Kidney epithelial cell (primary cell): ENCODE data around the gene STK16. TPM values are rescaled to one million over a fixed set of nuclear protein-coding genes. Genes with fewer than 3 reads are reported as not detected.
"Not testable (repeated sequence)": the region's sequence is repeated elsewhere in the genome, so short reads cannot be mapped to it uniquely, and the experiment has no call there.

Experiments used
- DNase-seq: peaks from one replicate; pipeline ENCODE4 v3.0.0-alpha.2; 2010; ENCODE audit warnings: low read depth
- H3K27me3 ChIP-seq: 2 replicates; pipeline ENCODE4 v1.6.0; 2011; ENCODE audit warnings: low read length; ENCODE audit not compliant: control insufficient read depth, insufficient read depth
- H3K36me3 ChIP-seq: 2 replicates; pipeline ENCODE4 v1.5.1; 2011; ENCODE audit warnings: low read length; ENCODE audit not compliant: control insufficient read depth, insufficient read depth
- H3K4me3 ChIP-seq: 2 replicates; pipeline ENCODE4 v1.5.1; 2011; ENCODE audit warnings: low read depth, mild to moderate bottlenecking, control low read depth, low read length
- total RNA-seq: library from RNA; depleted of rRNA; stranded (reverse); fragments of >200 nt; gene quantifications from 2 replicates; pipeline ENCODE4 v1.2.3, GENCODE V29; 2015
- TF ChIP-seq, protein P1 (sequence below): IDR thresholded peaks from 2 replicates; pipeline ENCODE4 v1.5.1; 2011; ENCODE audit warnings: mild to moderate bottlenecking, moderate library complexity, low read length, control low read depth, inconsistent platforms; ENCODE audit not compliant: insufficient read depth, poor library complexity, severe bottlenecking

STK16 gene, protein sequence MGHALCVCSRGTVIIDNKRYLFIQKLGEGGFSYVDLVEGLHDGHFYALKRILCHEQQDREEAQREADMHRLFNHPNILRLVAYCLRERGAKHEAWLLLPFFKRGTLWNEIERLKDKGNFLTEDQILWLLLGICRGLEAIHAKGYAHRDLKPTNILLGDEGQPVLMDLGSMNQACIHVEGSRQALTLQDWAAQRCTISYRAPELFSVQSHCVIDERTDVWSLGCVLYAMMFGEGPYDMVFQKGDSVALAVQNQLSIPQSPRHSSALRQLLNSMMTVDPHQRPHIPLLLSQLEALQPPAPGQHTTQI
- 17.7 and 30.0 TPM in 2 replicates for total RNA-seq

DNA sequence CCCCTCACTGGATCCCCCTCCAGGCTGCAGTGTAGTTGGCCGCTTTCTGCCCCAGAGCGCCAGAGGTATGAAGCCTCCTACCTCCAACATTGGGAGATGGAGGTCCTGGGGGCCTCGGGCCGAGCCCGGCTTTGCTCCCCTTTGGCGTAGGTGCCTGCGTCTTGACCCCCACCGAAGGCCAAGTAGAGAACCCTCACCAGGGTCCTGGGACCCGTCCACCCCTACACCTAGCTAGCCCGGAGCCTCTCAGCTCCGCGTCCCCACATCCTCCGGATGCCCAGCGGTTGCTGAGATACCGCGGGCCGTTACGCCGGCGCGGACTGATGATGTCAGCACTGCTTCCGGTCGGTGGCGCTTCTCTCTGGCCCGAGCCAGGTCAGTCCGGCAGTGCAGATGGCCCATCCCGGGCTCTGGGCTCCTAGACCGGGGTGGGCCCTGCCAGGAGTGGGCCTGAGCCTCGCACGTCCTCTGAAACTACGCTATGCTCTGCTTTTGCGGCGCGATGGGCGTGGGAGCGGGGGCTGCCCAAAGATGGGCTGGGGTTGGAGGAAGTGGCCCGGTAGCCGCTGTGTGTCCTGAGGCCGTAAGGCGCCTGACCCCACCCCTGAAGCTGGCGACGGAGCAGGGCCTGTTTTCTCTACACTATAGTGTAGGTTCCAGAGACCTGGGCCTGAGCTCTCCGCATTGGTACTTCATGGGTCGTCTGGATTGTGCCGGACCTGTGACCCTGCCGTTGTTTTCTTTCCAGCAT is at the start of gene STK16, which contains the start of gene GLB1L:
TSS of gene STK16 (plus strand) at position 332 of the 751 bp plus-strand sequence. CDS start 521 bp downstream, outside the sequence.
TSS of gene GLB1L (minus strand) at position 297 of the 751 bp plus-strand sequence. CDS start 1,871 bp downstream, outside the sequence.
- peak; percentile 69 for DNase-seq
- Histone ChIP-seq H3K4me3 (peak within 1 kb of the TSS; percentile 84), H3K27me3 (no peaks in the 10 kb centered on the region), H3K36me3 (no peaks in the 10 kb centered on the region)
- TF ChIP-seq, protein P1, sequence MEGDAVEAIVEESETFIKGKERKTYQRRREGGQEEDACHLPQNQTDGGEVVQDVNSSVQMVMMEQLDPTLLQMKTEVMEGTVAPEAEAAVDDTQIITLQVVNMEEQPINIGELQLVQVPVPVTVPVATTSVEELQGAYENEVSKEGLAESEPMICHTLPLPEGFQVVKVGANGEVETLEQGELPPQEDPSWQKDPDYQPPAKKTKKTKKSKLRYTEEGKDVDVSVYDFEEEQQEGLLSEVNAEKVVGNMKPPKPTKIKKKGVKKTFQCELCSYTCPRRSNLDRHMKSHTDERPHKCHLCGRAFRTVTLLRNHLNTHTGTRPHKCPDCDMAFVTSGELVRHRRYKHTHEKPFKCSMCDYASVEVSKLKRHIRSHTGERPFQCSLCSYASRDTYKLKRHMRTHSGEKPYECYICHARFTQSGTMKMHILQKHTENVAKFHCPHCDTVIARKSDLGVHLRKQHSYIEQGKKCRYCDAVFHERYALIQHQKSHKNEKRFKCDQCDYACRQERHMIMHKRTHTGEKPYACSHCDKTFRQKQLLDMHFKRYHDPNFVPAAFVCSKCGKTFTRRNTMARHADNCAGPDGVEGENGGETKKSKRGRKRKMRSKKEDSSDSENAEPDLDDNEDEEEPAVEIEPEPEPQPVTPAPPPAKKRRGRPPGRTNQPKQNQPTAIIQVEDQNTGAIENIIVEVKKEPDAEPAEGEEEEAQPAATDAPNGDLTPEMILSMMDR, result no peak

DNA sequence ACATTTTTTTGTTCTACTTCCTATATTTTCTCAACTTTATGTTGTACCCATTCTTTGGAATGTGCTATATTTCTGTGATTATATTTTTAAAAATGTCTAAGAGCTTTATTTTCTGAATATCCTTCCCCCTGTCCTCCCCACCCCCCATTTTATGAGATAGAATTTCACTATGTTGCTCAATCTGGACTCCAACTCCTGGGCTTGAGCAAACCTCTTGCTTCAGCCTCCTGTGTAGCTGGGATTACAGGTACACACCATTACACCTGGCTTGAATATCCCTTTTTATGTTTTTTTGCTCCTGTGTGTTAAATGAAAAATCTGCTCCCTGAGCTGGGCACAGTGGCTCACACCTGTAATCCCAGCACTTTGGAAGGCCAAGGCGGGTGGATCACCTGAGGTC is 47.9 kb upstream of the STK16 start:
- TF ChIP-seq, protein P1, result no peak
- no peaks in the 10 kb centered on the region for H3K36me3 ChIP-seq
- H3K27me3 ChIP-seq, result no peaks in the 10 kb centered on the region
- H3K4me3 ChIP-seq, result no peak overlapping the region
- DNase-seq, result no peak

DNA sequence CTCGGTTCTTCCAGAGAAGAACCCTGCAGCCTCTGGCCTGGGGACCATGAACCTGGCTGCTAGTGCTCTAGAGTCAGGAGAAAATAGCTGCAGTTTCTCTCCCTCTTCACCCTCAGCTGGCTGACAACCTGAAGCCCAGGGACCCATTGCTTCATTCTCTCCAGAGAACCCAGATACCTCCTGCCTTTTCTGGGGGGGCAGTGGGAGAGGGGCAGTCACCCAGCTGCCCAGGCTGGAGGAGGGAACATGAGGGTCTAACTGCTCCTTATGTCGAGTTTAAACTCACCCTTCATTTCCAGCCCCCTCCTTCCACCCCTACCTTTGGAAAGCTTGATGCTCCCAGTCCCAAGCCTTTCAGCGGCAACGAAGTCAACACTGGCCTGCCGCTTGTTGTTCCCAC is 46.3 kb upstream of the STK16 start:
- no peak for DNase-seq
- H3K36me3 ChIP-seq, result no peaks in the 10 kb centered on the region
- H3K27me3 ChIP-seq, result no peaks in the 10 kb centered on the region
- TF ChIP-seq, protein P1, result no peak
- H3K4me3 ChIP-seq, result no peak overlapping the region

DNA sequence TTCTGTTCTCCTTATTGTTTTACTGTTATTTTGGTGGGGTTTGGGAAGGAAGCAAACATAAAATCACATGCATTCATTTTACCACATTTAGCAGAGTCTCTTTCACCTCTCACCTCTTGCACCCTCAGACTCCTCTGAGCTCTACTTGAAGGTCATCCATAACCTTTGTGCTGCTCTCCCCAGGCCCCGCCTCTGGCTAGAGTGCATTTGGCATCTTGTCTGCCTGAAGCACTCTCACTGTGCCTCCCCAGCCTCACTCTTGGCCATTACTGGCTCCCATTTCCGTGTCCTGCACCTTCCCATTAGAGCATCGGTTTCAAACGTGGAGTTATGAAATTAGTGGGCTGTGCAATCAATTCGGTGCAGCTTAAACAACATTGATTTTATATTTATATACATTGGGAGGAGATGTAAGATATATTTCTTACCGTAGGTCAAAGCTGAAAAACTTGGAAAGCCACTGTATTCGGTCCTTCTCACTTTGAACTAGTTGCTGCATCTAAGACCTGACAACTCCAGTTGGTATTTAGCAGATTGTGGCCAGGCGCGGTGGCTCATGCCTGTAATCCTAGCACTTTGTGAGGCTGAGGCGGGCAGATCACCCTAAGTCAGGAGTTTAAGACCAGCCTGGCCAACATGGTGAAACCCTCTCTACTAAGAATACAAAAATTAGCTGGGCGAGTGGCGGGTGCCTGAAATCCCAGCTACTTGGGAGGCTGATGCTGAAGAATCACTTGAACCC is 45.6 kb upstream of the STK16 start:
- TF ChIP-seq, protein P1, result no peak
- DNase-seq, result no peak
- H3K4me3 ChIP-seq, result no peak overlapping the region

DNA sequence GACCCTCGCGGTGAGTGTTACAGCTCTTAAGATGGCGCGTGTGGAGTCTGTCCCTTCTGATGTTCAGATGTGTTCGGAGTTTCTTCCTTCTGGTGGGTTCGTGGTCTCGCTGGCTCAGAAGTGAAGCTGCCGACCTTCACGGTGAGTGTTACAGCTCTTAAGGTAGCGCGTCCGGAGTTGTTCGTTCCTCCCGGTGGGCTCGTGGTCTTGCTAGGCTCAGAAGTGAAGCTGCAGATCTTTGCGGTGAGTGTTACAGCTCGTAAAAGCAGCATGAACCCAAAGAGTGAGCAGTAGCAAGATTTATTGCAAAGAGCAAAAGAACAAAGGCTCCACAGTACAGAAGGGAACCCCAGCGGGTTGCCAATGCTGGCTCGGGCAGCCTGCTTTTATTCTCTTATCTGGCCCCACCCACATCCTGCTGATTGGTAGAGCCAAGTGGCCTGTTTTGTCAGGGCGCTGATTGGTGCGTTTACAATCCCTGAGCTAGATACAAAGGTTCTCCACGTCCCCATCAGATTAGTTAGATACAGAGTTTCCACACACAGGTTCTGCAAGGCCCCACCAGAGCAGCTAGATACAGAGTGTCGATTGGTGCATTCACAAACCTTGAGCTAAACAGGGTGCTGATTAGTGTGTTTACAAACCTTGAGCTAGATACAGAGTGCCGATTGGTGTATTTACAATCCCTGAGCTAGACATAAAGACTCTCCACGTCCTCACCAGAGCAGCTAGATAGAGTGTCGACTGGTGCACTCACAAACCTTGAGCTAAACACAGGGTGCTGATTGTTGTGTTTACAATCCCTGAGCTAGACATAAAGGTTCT is 44.6 kb upstream of the STK16 start:
- H3K36me3 ChIP-seq, H3K27me3 ChIP-seq, DNase-seq, H3K4me3 ChIP-seq: not testable (repeated sequence)

More for the DNA sequence above, 45.6 kb upstream of the STK16 start:
- Histone ChIP-seq H3K27me3 (no peaks in the 10 kb centered on the region), H3K36me3 (no peaks in the 10 kb centered on the region)

DNA sequence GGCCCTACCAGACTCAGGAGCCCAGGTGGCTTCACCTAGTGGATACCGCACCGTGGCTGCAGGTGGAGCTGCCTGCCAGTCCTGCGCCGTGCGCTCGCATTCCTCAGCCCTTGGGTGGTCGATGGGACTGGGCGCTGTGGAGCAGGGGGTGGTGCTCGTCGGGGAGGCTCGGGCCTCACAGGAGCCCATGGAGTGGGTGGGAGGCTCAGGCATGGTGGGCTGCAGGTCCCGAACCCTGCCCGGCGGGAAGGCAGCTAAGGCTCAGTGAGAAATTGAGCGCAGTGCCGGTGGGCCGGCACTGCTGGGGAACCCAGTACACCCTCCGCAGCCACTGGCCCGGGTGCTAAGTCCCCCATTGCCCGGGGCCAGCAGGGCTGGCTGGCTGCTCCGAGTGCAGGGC is 43.9 kb upstream of the STK16 start:
- not testable (repeated sequence) for H3K36me3 ChIP-seq, DNase-seq, H3K4me3 ChIP-seq, H3K27me3 ChIP-seq
